Measurements from ENCODE around the gene NDST1.

Gene NDST1

GRCh38 chr5:150606476-150606875 lies 98.5 kb downstream of the NDST1 start:
- DNase-seq (ENCODE audit: low spot score) = no peak

- DNase-seq (ENCODE audit: low spot score) = no peak
Measured at GRCh38 chr5:150607105-150607504, 99.2 kb downstream of the NDST1 start.

All from putamen (tissue), 1 donor.